Measurements from ENCODE around the gene SORL1.

- TF ChIP-seq POLR2A (IDR thresholded peaks at IDR 0.05) (no peak), CTCF (IDR thresholded peaks at IDR 0.05) (no peak)
These were observed 36.1 kb downstream of the SORL1 start for GRCh38 chr11:121488170-121488569.
